K562 (cell line): ENCODE data around the gene DNASE2. TPM values are rescaled to one million over a fixed set of nuclear protein-coding genes. Genes with fewer than 3 reads are reported as not detected.
A peak's percentile ranks its signal among the peaks of the same experiment; 100 is the strongest.

Experiments
- E2F8 ChIP-seq: fragments of 450-650 bp; IDR thresholded peaks from 2 replicates; pipeline ENCODE4 v1.7.1; 2018; ENCODE audit warnings: mild to moderate bottlenecking, low read depth; ENCODE audit not compliant: partially characterized antibody
- ESRRA ChIP-seq: fragments of 450-650 bp; IDR thresholded peaks from 2 replicates; pipeline ENCODE4 v1.6.1; 2014; ENCODE audit warnings: low read depth, mild to moderate bottlenecking, moderate library complexity, borderline replicate concordance
- HCFC1 ChIP-seq: IDR thresholded peaks from 2 replicates; pipeline ENCODE4 v1.6.1; 2012; ENCODE audit warnings: low read depth, low read length, improper control_type of control experiment
- HDAC1 ChIP-seq, 2 experiments: fragments of 450-650 bp; IDR thresholded peaks; 2 replicates each; pipeline ENCODE4 v1.6.1; 2016 to 2017; ENCODE audit warnings: inconsistent platforms in 1 of 2, mild to moderate bottlenecking in 1 of 2, moderate library complexity in 1 of 2
- MAFG ChIP-seq: fragments of 450-650 bp; conservative IDR thresholded peaks from 2 replicates; pipeline ENCODE4 v1.6.1; 2016; ENCODE audit warnings: missing genetic modification characterization, missing compliant biosample characterization
- MBD1 ChIP-seq: fragments of 250-450 bp; sonication (Bioruptor Pico); IDR thresholded peaks from 2 replicates; pipeline ENCODE4 v1.8.0; 2022; ENCODE audit warnings: inconsistent platforms
- MCM5 ChIP-seq: fragments of 450-650 bp; IDR thresholded peaks from 2 replicates; pipeline ENCODE4 v1.6.1; 2016; ENCODE audit warnings: low read depth
- NFE2 ChIP-seq: IDR thresholded peaks from 2 replicates; pipeline ENCODE4 v1.6.1; 2014; ENCODE audit warnings: antibody characterized with exemption, low read depth
- PML ChIP-seq: IDR thresholded peaks from 2 replicates; pipeline ENCODE4 v1.6.1; 2012; ENCODE audit warnings: low read length, inconsistent platforms
- SP2 ChIP-seq: IDR thresholded peaks from 2 replicates; pipeline ENCODE4 v1.6.1; 2011; ENCODE audit warnings: mild to moderate bottlenecking, low read depth, low read length, moderate library complexity; ENCODE audit not compliant: poor library complexity, severe bottlenecking; ENCODE audit errors: extremely low read depth
- STAT5A ChIP-seq: IDR thresholded peaks from 2 replicates; pipeline ENCODE4 v1.6.1; 2012; ENCODE audit warnings: low read length, inconsistent platforms, borderline replicate concordance
- TAF7 ChIP-seq: fragments of 450-650 bp; IDR thresholded peaks from 2 replicates; pipeline ENCODE4 v1.6.1; 2016; ENCODE audit warnings: missing genetic modification characterization, missing compliant biosample characterization
- WHSC1 ChIP-seq: IDR thresholded peaks from one replicate; pipeline ENCODE4 v1.6.1; 2012; ENCODE audit warnings: low read length, control low read depth, inconsistent platforms
- ZNF134 ChIP-seq: fragments of 250-450 bp; sonication (Bioruptor Pico); conservative IDR thresholded peaks from 2 replicates; pipeline ENCODE4 v1.4.0; 2020
- ZNF232 ChIP-seq: sonication (generic); formaldehyde crosslinking; IDR thresholded peaks from 2 replicates; pipeline ENCODE4 v1.8.0; 2022; ENCODE audit warnings: mild to moderate bottlenecking, missing genetic modification reagents
- ZNF263 ChIP-seq: sonication (generic); formaldehyde crosslinking; IDR thresholded peaks from 2 replicates; pipeline ENCODE4 v1.8.0; 2022; ENCODE audit warnings: mild to moderate bottlenecking, missing genetic modification reagents, borderline replicate concordance
- ZNF347 ChIP-seq: fragments of 450-650 bp; formaldehyde crosslinking; IDR thresholded peaks from 2 replicates; pipeline ENCODE4 v1.4.0; 2020; ENCODE audit warnings: low read depth, mild to moderate bottlenecking, moderate library complexity
- ZNF431 ChIP-seq: sonication (generic); formaldehyde crosslinking; IDR thresholded peaks from 2 replicates; pipeline ENCODE4 v1.8.0; 2022; ENCODE audit warnings: mild to moderate bottlenecking, missing genetic modification reagents
- ZNF639 ChIP-seq, 2 experiments: fragments of 200-800 bp in 1 of 2; sonication (Bioruptor generic) in 1 of 2; sonication (generic) in 1 of 2; formaldehyde crosslinking in 1 of 2; IDR thresholded peaks in 1 of 2; conservative IDR thresholded peaks in 1 of 2; 2 replicates each; pipeline versions ENCODE4 v1.5.0 to v1.6.1; 2016 to 2020; ENCODE audit warnings: missing compliant biosample characterization in 1 of 2, missing genetic modification characterization in 1 of 2, missing genetic modification reagents in 1 of 2
- ZNF79 ChIP-seq: fragments of 250-450 bp; sonication (Bioruptor Pico); IDR thresholded peaks from 2 replicates; pipeline ENCODE4 v1.4.0; 2020; ENCODE audit warnings: low read depth, mild to moderate bottlenecking, moderate library complexity
- polyA plus RNA-seq, 8 experiments: library from polyadenylated mRNA; depleted of rRNA in 4 of 8; stranded (reverse) in 5 of 8; unstranded in 3 of 8; fragments of >200 nt; fragmentation: Nextera tagmentation in 2 of 8; fragmentation: Illumina TruSeq in 1 of 8; extraction: Ambion mirVana in 2 of 8; extraction: Trizol in 1 of 8; gene quantifications; 2 replicates each; pipeline versions ENCODE4 v1.2.1 to v1.2.3, GENCODE V29; 2011 to 2014; ENCODE audit warnings: inconsistent platforms in 1 of 8, missing spikeins in 1 of 8
- total RNA-seq, 7 experiments: library from RNA; depleted of rRNA in 6 of 7; stranded (reverse); fragments of >200 nt in 6 of 7; fragmentation: Illumina TruSeq in 2 of 7; extraction: Trizol in 2 of 7; gene quantifications; 2 replicates each; pipeline versions ENCODE4 v1.2.1 to v1.2.3, GENCODE V29; 2011 to 2021; ENCODE audit warnings: low replicate concordance in 1 of 7

DNASE2 gene
- total and polyA plus RNA-seq, 9 of the 15 experiments (the other 6 are each of a cell fraction or from before 2014, with no cell fraction given) = 4.4 to 27.0 (median 20.2) TPM

GRCh38 chr19:12867120-12868099, 13.8 kb downstream of the DNASE2 start (continued):
- TF ChIP-seq MBD1 (CRISPR knock-in tag) (no peak), ZNF431 (CRISPR knock-in tag) (no peak), MAFG (no peak), NFE2 (no peak), ESRRA (no peak; the same call in 1 of the 2 replicates), ZNF79 (CRISPR knock-in tag) (no peak), HDAC1 (IDR thresholded peaks at IDR 0.05) (peak in 1 of 2 experiments; percentile 80; a peak in 1 of 4 replicates), ZNF347 (CRISPR knock-in tag) (no peak), WHSC1 (no peak), HCFC1 (0 out of 2 replicates have a peak, but pooled peaks have one; percentile 11), STAT5A (no peak), MCM5 (no peak), ZNF263 (no peak), TAF7 (tag) (no peak), PML (no peak), ZNF232 (no peak), SP2 (no peak), E2F8 (no peak), ZNF639 (CRISPR knock-in tag; conservative IDR thresholded peaks at IDR 0.05 in 1 of 2, IDR thresholded peaks at IDR 0.05 in 1 of 2) (no peak), ZNF134 (no peak)
